ENCODE results near the gene GAS7. TPM values are rescaled to one million over a fixed set of nuclear protein-coding genes. Genes with fewer than 3 reads are reported as not detected.

Gene GAS7
- total RNA-seq, 1 donor from 2014 or later = 8.5 TPM

- H3K27ac ChIP-seq (ENCODE audit: low read depth, low read length) = no peak overlapping the region
- no peaks in the 10 kb centered on the region for H3K4me1 ChIP-seq (ENCODE audit: insufficient read depth, low read length)
- H3K4me2 ChIP-seq (ENCODE audit: low read length) = no peak overlapping the region
- H4K20me1 ChIP-seq (ENCODE audit: insufficient read depth, low read length) = no peaks in the 10 kb centered on the region
- H3K27me3 ChIP-seq (ENCODE audit: insufficient read depth, low read length) = peaks cover 2% of the 10 kb centered on the region
- no peak overlapping the region for H3K4me3 ChIP-seq (ENCODE audit: insufficient read depth, low read depth, low read length)
- H3K9ac ChIP-seq (ENCODE audit: low read length) = no peak overlapping the region
- H3K4me3 Mint-ChIP-seq (ENCODE audit: unreplicated experiment) = no peak overlapping the region
- no peaks in the 10 kb centered on the region for H3K9me3 ChIP-seq (ENCODE audit: insufficient read depth, low read depth, low read length)
- no peaks in the 10 kb centered on the region for H3K4me1 Mint-ChIP-seq (ENCODE audit: low read depth, unreplicated experiment)
- H3K79me2 ChIP-seq (ENCODE audit: insufficient read depth, low read length) = no peaks in the 10 kb centered on the region
- no peaks in the 10 kb centered on the region for H3K9me3 Mint-ChIP-seq (ENCODE audit: unreplicated experiment)
- no peak for TF ChIP-seq EZH2 (IDR thresholded peaks at IDR 0.05; ENCODE audit: insufficient read depth, low read length)
- no peak for TF ChIP-seq CTCF (IDR thresholded peaks at IDR 0.05; ENCODE audit: insufficient read depth, low read depth, low read length)
- no peak overlapping the region for H3K27ac Mint-ChIP-seq (ENCODE audit: unreplicated experiment)
- no peak for FAIRE-seq
- H3K36me3 ChIP-seq (ENCODE audit: insufficient read depth, low read length) = no peaks in the 10 kb centered on the region
- no peak overlapping the region for H2AFZ ChIP-seq (ENCODE audit: low read depth, low read length)
- H3K27me3 Mint-ChIP-seq (ENCODE audit: low read depth, unreplicated experiment) = peaks cover 26% of the 10 kb centered on the region
- peaks cover 4% of the 10 kb centered on the region for H3K36me3 Mint-ChIP-seq (ENCODE audit: low read depth, unreplicated experiment)
- DNase-seq (ENCODE audit: low read depth) = no peak
Observed at GRCh38 chr17:9951803-9952202, 246.6 kb downstream of the GAS7 start.

- H4K20me1 ChIP-seq (ENCODE audit: insufficient read depth, low read length) = no peaks in the 10 kb centered on the region
- DNase-seq (ENCODE audit: low read depth) = no peak
- no peaks in the 10 kb centered on the region for H3K36me3 ChIP-seq (ENCODE audit: insufficient read depth, low read length)
- no peak overlapping the region for H3K4me2 ChIP-seq (ENCODE audit: low read length)
- no peaks in the 10 kb centered on the region for H3K27me3 ChIP-seq (ENCODE audit: insufficient read depth, low read length)
- H3K27ac ChIP-seq (ENCODE audit: low read depth, low read length) = no peak overlapping the region
- no peak overlapping the region for H3K9ac ChIP-seq (ENCODE audit: low read length)
- H3K27ac Mint-ChIP-seq (ENCODE audit: unreplicated experiment) = no peak overlapping the region
- H3K27me3 Mint-ChIP-seq (ENCODE audit: low read depth, unreplicated experiment) = peaks cover 20% of the 10 kb centered on the region
- H3K36me3 Mint-ChIP-seq (ENCODE audit: low read depth, unreplicated experiment) = peaks cover 7% of the 10 kb centered on the region
- no peak overlapping the region for H2AFZ ChIP-seq (ENCODE audit: low read depth, low read length)
- no peaks in the 10 kb centered on the region for H3K79me2 ChIP-seq (ENCODE audit: insufficient read depth, low read length)
- H3K4me1 ChIP-seq (ENCODE audit: insufficient read depth, low read length) = no peaks in the 10 kb centered on the region
- no peak for FAIRE-seq
- H3K4me3 Mint-ChIP-seq (ENCODE audit: unreplicated experiment) = no peak overlapping the region
- H3K9me3 Mint-ChIP-seq (ENCODE audit: unreplicated experiment) = no peaks in the 10 kb centered on the region
- TF ChIP-seq CTCF (IDR thresholded peaks at IDR 0.05; ENCODE audit: insufficient read depth, low read depth, low read length) (no peak), EZH2 (IDR thresholded peaks at IDR 0.05; ENCODE audit: insufficient read depth, low read length) (no peak)
- no peaks in the 10 kb centered on the region for H3K4me1 Mint-ChIP-seq (ENCODE audit: low read depth, unreplicated experiment)
- H3K9me3 ChIP-seq (ENCODE audit: insufficient read depth, low read depth, low read length) = no peaks in the 10 kb centered on the region
- no peak overlapping the region for H3K4me3 ChIP-seq (ENCODE audit: insufficient read depth, low read depth, low read length)
Observed at GRCh38 chr17:9948928-9949327, 249.5 kb downstream of the GAS7 start.

GRCh38 chr17:9944704-9945103 is 253.7 kb downstream of the GAS7 start:
- Mint-ChIP-seq H3K36me3 (ENCODE audit: low read depth, unreplicated experiment) (peaks cover 3% of the 10 kb centered on the region), H3K4me3 (ENCODE audit: unreplicated experiment) (no peak overlapping the region), H3K9me3 (ENCODE audit: unreplicated experiment) (peaks cover 3% of the 10 kb centered on the region), H3K4me1 (ENCODE audit: low read depth, unreplicated experiment) (no peaks in the 10 kb centered on the region), H3K27me3 (ENCODE audit: low read depth, unreplicated experiment) (peaks cover 15% of the 10 kb centered on the region), H3K27ac (ENCODE audit: unreplicated experiment) (no peak overlapping the region)
- Histone ChIP-seq H3K4me3 (ENCODE audit: insufficient read depth, low read depth, low read length) (no peak overlapping the region), H3K4me2 (ENCODE audit: low read length) (no peak overlapping the region), H3K79me2 (ENCODE audit: insufficient read depth, low read length) (no peaks in the 10 kb centered on the region), H3K27ac (ENCODE audit: low read depth, low read length) (no peak overlapping the region), H3K9ac (ENCODE audit: low read length) (no peak overlapping the region), H4K20me1 (ENCODE audit: insufficient read depth, low read length) (no peaks in the 10 kb centered on the region), H3K27me3 (ENCODE audit: insufficient read depth, low read length) (no peaks in the 10 kb centered on the region), H2AFZ (ENCODE audit: low read depth, low read length) (no peak overlapping the region), H3K36me3 (ENCODE audit: insufficient read depth, low read length) (no peaks in the 10 kb centered on the region), H3K4me1 (ENCODE audit: insufficient read depth, low read length) (no peaks in the 10 kb centered on the region), H3K9me3 (ENCODE audit: insufficient read depth, low read depth, low read length) (no peaks in the 10 kb centered on the region)
- no peak for FAIRE-seq
- DNase-seq (ENCODE audit: low read depth) = no peak
- no peak for TF ChIP-seq CTCF (IDR thresholded peaks at IDR 0.05; ENCODE audit: insufficient read depth, low read depth, low read length)
- no peak for TF ChIP-seq EZH2 (IDR thresholded peaks at IDR 0.05; ENCODE audit: insufficient read depth, low read length)
